PC-9 (cell line): ENCODE measurements around the gene DLG2. TPM values are rescaled to one million over a fixed set of nuclear protein-coding genes. Genes with fewer than 3 reads are reported as not detected.

Experiments used
- BruUV-seq: library from RNA; stranded (reverse); fragments of 400-500 nt; replicated peaks from 2 replicates; lab custom pipeline; 2021; lab: Mats Ljungman, UMichigan
- CTCF ChIA-PET: fragments of 300-600 bp; sonication (Branson Sonifier 250); formaldehyde crosslinking; loops from one replicate; lab custom pipeline; 2022; ENCODE audit warnings: antibody characterized with exemption; lab: Charles Lee
- POLR2A ChIA-PET: fragments of 300-600 bp; sonication (Branson Sonifier 250); formaldehyde crosslinking; loops from one replicate; lab custom pipeline; 2022; ENCODE audit warnings: antibody characterized with exemption; ENCODE audit not compliant: unreplicated experiment; lab: Charles Lee
- DNase-seq, 2 experiments: peaks; one replicate each; pipeline versions ENCODE4 v3.0.0 to v3.0.0-alpha.2; 2015 to 2022; ENCODE audit warnings: mixed read lengths in 1 of 2
- H2AFZ ChIP-seq: fragments of 200-600 bp; sonication (generic); 2 replicates; pipeline ENCODE4 v1.8.1; 2017; ENCODE audit warnings: antibody characterized with exemption
- H3F3A ChIP-seq: fragments of 200-600 bp; sonication (generic); 2 replicates; pipeline ENCODE4 v1.8.1; 2017; ENCODE audit warnings: antibody characterized with exemption, mild to moderate bottlenecking, low read depth; ENCODE audit not compliant: insufficient read depth
- H3K27ac ChIP-seq: fragments of 200-600 bp; sonication (generic); 2 replicates; pipeline ENCODE4 v1.6.1; 2016; ENCODE audit warnings: mixed run types
- H3K27me3 ChIP-seq: fragments of 200-600 bp; sonication (generic); 2 replicates; pipeline ENCODE4 v1.6.1; 2016; ENCODE audit warnings: low read depth, mixed run types; ENCODE audit not compliant: insufficient read depth
- H3K36me3 ChIP-seq: fragments of 200-600 bp; sonication (generic); 2 replicates; pipeline ENCODE4 v1.6.1; 2016; ENCODE audit warnings: low read depth, mixed run types
- H3K4me1 ChIP-seq: fragments of 200-600 bp; sonication (generic); replicated peaks from 2 replicates; pipeline ENCODE4 v1.6.1; 2016; ENCODE audit warnings: mixed run types; ENCODE audit not compliant: insufficient read depth
- H3K4me2 ChIP-seq: fragments of 200-600 bp; sonication (generic); 2 replicates; pipeline ENCODE4 v1.6.1; 2017; ENCODE audit warnings: mixed run types
- H3K4me3 ChIP-seq: fragments of 200-600 bp; sonication (generic); 2 replicates; pipeline ENCODE4 v1.6.1; 2016; ENCODE audit warnings: mixed run types
- H3K79me2 ChIP-seq: fragments of 200-600 bp; sonication (generic); 2 replicates; pipeline ENCODE4 v1.6.1; 2017; ENCODE audit warnings: low read depth, mixed run types
- H3K9me2 ChIP-seq: fragments of 200-600 bp; sonication (generic); 2 replicates; pipeline ENCODE4 v1.8.1; 2017; ENCODE audit warnings: mild to moderate bottlenecking; ENCODE audit not compliant: insufficient read depth
- H3K9me3 ChIP-seq: fragments of 200-600 bp; sonication (generic); 2 replicates; pipeline ENCODE4 v1.8.1; 2016; ENCODE audit warnings: low read depth; ENCODE audit not compliant: insufficient read depth
- H4K20me1 ChIP-seq: fragments of 200-600 bp; sonication (generic); 2 replicates; pipeline ENCODE4 v1.8.1; 2017; ENCODE audit not compliant: insufficient read depth
- EZH2 ChIP-seq: fragments of 200-600 bp; sonication (generic); IDR thresholded peaks from 2 replicates; pipeline ENCODE4 v1.8.0; 2017; ENCODE audit warnings: antibody characterized with exemption, low read depth
- intact Hi-C: fragments of 100-400 bp; cut with micrococcal nuclease; formaldehyde crosslinking; loops from one replicate; pipeline ENCODE4 v1.10.0; 2022; ENCODE audit not compliant: unreplicated experiment
- total RNA-seq: library from RNA; stranded (reverse); gene quantifications from 2 replicates; pipeline ENCODE4 v1.2.3, GENCODE V29; 2021
- TF ChIP-seq, protein P1 (sequence below): fragments of 200-600 bp; sonication (generic); conservative IDR thresholded peaks from 2 replicates; pipeline ENCODE4 v1.6.1; 2017; ENCODE audit warnings: mixed run types, antibody characterized with exemption, mild to moderate bottlenecking, moderate library complexity

Gene DLG2
- total RNA-seq, 1 experiment from 2014 or later, result 6.4 TPM

DNA sequence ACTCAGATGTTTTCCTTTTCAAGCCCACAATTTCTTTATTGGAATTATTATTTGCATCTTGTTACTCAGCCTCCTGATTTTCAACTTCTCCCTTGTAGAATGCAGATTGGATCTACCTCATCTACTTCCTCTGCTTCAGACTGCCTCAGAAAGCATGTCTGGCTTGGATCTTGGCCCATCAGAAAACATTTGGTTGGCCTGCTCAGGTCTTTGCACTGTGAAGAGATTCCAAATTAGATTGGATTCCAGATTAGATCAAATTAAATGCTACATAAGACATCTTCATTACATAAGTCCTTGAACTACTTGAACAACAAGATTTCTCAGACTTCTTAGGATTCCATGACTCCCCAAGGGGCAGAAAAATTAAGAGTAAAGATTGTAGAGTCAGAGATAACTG lies 358.0 kb downstream of the DLG2 start:
- Histone ChIP-seq H3K4me2 (no peak overlapping the region), H3K79me2 (no peaks in the 10 kb centered on the region), H3F3A (no peaks in the 10 kb centered on the region), H3K36me3 (no peaks in the 10 kb centered on the region), H2AFZ (no peak overlapping the region), H3K27ac (no peak overlapping the region), H4K20me1 (no peaks in the 10 kb centered on the region), H3K4me3 (no peak overlapping the region), H3K9me2 (no peaks in the 10 kb centered on the region), H3K4me1 (no peaks in the 10 kb centered on the region), H3K9me3 (no peaks in the 10 kb centered on the region), H3K27me3 (no peaks in the 10 kb centered on the region)
- no peak for TF ChIP-seq EZH2
- TF ChIP-seq, protein P1, sequence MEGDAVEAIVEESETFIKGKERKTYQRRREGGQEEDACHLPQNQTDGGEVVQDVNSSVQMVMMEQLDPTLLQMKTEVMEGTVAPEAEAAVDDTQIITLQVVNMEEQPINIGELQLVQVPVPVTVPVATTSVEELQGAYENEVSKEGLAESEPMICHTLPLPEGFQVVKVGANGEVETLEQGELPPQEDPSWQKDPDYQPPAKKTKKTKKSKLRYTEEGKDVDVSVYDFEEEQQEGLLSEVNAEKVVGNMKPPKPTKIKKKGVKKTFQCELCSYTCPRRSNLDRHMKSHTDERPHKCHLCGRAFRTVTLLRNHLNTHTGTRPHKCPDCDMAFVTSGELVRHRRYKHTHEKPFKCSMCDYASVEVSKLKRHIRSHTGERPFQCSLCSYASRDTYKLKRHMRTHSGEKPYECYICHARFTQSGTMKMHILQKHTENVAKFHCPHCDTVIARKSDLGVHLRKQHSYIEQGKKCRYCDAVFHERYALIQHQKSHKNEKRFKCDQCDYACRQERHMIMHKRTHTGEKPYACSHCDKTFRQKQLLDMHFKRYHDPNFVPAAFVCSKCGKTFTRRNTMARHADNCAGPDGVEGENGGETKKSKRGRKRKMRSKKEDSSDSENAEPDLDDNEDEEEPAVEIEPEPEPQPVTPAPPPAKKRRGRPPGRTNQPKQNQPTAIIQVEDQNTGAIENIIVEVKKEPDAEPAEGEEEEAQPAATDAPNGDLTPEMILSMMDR, result no peak
- DNase-seq, result no peak
- ChIA-PET POLR2A (no interaction called here), CTCF (no interaction called here)
- intact Hi-C loops, result no loop called here
- BruUV-seq, result no TSS peak

DNA sequence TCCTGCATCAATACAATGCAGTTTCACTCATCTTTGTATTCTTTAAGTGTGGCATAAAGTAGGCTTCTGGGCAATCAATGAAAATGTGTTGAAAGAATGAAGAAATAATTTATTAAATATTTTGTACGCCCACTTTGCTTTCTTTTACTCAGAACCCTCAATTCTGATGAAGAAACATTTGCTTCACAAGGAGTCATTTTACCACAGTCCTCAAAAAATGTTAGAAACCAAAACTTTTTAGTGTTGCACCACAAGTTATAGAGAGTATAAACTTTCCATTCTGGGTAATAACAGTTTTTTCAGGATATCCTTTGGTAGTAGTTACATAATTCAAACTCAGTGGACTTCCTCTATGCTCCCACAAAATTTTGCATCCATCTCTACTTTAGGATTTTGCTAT lies 360.5 kb downstream of the DLG2 start:
- Histone ChIP-seq H3K4me1 (no peaks in the 10 kb centered on the region), H3F3A (no peaks in the 10 kb centered on the region), H4K20me1 (no peaks in the 10 kb centered on the region), H3K9me2 (no peaks in the 10 kb centered on the region), H3K27me3 (no peaks in the 10 kb centered on the region), H3K79me2 (no peaks in the 10 kb centered on the region), H3K4me3 (no peak overlapping the region), H3K36me3 (no peaks in the 10 kb centered on the region), H3K27ac (no peak overlapping the region), H3K9me3 (no peaks in the 10 kb centered on the region), H3K4me2 (no peak overlapping the region), H2AFZ (no peak overlapping the region)
- ChIA-PET CTCF (no interaction called here), POLR2A (no interaction called here)
- no TSS peak for BruUV-seq
- no peak for TF ChIP-seq EZH2
- TF ChIP-seq, protein P1, result no peak
- intact Hi-C loops, result no loop called here
- no peak for DNase-seq

DNA sequence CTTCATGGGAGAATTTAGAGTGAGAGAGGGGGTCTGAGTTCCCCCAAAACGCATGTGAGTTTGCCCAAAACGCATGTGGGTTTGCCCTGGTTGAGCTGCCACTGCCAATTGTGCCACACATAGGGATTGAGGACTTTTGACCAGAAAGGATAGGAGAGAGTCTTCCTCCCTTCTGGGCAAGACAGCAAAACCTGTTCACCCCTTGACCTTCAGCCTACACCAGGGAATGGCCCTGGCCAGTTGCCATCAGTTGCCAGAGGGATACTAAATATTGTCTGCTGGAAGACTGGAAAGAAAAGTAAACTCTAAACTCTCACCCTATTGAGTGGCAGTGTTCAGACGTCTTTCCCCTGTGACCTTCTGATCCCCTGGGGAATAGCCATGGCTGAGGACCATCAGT lies 363.8 kb downstream of the DLG2 start:
- TF ChIP-seq, protein P1, result no peak
- TF ChIP-seq EZH2, result no peak
- no peaks in the 10 kb centered on the region for H3K36me3 ChIP-seq
- no peaks in the 10 kb centered on the region for H3K27me3 ChIP-seq
- no peaks in the 10 kb centered on the region for H3K4me1 ChIP-seq
- H3F3A ChIP-seq, result no peaks in the 10 kb centered on the region
- H3K4me3 ChIP-seq, result no peak overlapping the region
- H3K79me2 ChIP-seq, result no peaks in the 10 kb centered on the region
- H3K4me2 ChIP-seq, result no peak overlapping the region
- no peaks in the 10 kb centered on the region for H3K9me2 ChIP-seq
- BruUV-seq, result no TSS peak
- ChIA-PET CTCF (no interaction called here), POLR2A (no interaction called here)
- H4K20me1 ChIP-seq, result no peaks in the 10 kb centered on the region
- intact Hi-C loops, result no loop called here
- no peak for DNase-seq
- no peak overlapping the region for H2AFZ ChIP-seq
- no peaks in the 10 kb centered on the region for H3K9me3 ChIP-seq
- H3K27ac ChIP-seq, result no peak overlapping the region
